Activated B cell treated with CpG ODN at 0.5 μM for 24 hours (primary cell): Measurements from ENCODE around the gene PLEK2. TPM values are rescaled to one million over a fixed set of nuclear protein-coding genes. Genes with fewer than 3 reads are reported as not detected.

Source experiments
- ATAC-seq: fragments of 200-7000 bp; cut with Tn5 transposase; one replicate; pipeline ENCODE4 v1.10.0; 2021; ENCODE audit warnings: low read depth, mild to moderate bottlenecking, moderate library complexity
- CTCF ChIA-PET: fragments of 350-600 bp; sonication (Branson Sonifier 250); formaldehyde crosslinking; loops from one replicate; lab custom pipeline; 2021; ENCODE audit warnings: antibody characterized with exemption; lab: Charles Lee
- POLR2A ChIA-PET: fragments of 350-600 bp; sonication (Branson Sonifier 250); formaldehyde crosslinking; loops from one replicate; lab custom pipeline; 2021; ENCODE audit warnings: antibody characterized with exemption; lab: Charles Lee
- DNase-seq: peaks from one replicate; pipeline ENCODE4 v3.0.0; 2022
- H3K27ac Mint-ChIP-seq: one replicate; pipeline ENCODE4 v1.8.0; 2020; ENCODE audit warnings: mixed read lengths
- H3K27me3 Mint-ChIP-seq: one replicate; pipeline ENCODE4 v1.8.0; 2021; ENCODE audit warnings: mixed read lengths
- H3K36me3 Mint-ChIP-seq: one replicate; pipeline ENCODE4 v1.8.0; 2021; ENCODE audit warnings: low read depth, mixed read lengths
- H3K4me1 Mint-ChIP-seq: one replicate; pipeline ENCODE4 v1.8.0; 2021; ENCODE audit warnings: mixed read lengths
- H3K4me3 Mint-ChIP-seq: one replicate; pipeline ENCODE4 v1.8.0; 2020; ENCODE audit warnings: mild to moderate bottlenecking, mixed read lengths
- H3K9me3 Mint-ChIP-seq: one replicate; pipeline ENCODE4 v1.8.0; 2020; ENCODE audit warnings: mixed read lengths
- intact Hi-C: fragments of 100-400 bp; cut with micrococcal nuclease; formaldehyde crosslinking; loops from one replicate; pipeline ENCODE4 v1.15.1; 2024
- total RNA-seq: library from RNA; stranded (reverse); gene quantifications from 2 replicates; pipeline ENCODE4 v1.2.3, GENCODE V29; 2022
- TF ChIP-seq, protein P1 (sequence below): fragments of 200-600 bp; IDR thresholded peaks from one replicate; pipeline ENCODE4 v1.8.0; 2022; ENCODE audit warnings: antibody characterized with exemption, mild to moderate bottlenecking

The PLEK2 gene
- total RNA-seq, 1 donor from 2014 or later = not detected

DNA sequence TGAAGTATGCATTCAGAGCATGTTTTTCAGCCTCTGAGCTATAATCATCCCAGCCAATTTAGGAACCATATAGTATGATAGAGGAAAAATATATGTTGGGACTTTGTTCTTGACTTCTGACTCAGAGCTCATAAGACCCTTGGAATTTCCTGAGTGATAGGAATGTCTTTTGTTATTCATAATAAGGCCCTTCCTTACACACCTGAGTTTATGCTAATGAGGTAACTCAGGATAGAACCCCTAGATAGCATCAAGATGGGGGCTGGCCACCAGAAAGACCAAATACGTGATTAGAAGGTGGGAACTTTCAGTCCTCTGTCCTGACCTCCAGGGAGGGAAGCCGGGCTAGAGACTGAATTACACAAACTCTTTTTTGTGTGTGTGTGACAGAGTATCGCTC lies 32.4 kb upstream of the PLEK2 start:
- no peak for DNase-seq
- intact Hi-C loops = no loop called here
- no peaks in the 10 kb centered on the region for H3K4me1 Mint-ChIP-seq
- H3K27me3 Mint-ChIP-seq = peaks cover 3% of the 10 kb centered on the region
- CTCF ChIA-PET = interaction anchor here (0.8 kb wide), 1 partner anchor 127 kb away, joined by 3 read pairs; no protein-coding TSS in a partner anchor
- no peak for ATAC-seq
- H3K27ac Mint-ChIP-seq = no peak overlapping the region
- TF ChIP-seq, protein P1, sequence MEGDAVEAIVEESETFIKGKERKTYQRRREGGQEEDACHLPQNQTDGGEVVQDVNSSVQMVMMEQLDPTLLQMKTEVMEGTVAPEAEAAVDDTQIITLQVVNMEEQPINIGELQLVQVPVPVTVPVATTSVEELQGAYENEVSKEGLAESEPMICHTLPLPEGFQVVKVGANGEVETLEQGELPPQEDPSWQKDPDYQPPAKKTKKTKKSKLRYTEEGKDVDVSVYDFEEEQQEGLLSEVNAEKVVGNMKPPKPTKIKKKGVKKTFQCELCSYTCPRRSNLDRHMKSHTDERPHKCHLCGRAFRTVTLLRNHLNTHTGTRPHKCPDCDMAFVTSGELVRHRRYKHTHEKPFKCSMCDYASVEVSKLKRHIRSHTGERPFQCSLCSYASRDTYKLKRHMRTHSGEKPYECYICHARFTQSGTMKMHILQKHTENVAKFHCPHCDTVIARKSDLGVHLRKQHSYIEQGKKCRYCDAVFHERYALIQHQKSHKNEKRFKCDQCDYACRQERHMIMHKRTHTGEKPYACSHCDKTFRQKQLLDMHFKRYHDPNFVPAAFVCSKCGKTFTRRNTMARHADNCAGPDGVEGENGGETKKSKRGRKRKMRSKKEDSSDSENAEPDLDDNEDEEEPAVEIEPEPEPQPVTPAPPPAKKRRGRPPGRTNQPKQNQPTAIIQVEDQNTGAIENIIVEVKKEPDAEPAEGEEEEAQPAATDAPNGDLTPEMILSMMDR = no peak
- H3K9me3 Mint-ChIP-seq = no peaks in the 10 kb centered on the region
- H3K4me3 Mint-ChIP-seq = no peak overlapping the region
- H3K36me3 Mint-ChIP-seq = no peaks in the 10 kb centered on the region
- POLR2A ChIA-PET = no interaction called here

DNA sequence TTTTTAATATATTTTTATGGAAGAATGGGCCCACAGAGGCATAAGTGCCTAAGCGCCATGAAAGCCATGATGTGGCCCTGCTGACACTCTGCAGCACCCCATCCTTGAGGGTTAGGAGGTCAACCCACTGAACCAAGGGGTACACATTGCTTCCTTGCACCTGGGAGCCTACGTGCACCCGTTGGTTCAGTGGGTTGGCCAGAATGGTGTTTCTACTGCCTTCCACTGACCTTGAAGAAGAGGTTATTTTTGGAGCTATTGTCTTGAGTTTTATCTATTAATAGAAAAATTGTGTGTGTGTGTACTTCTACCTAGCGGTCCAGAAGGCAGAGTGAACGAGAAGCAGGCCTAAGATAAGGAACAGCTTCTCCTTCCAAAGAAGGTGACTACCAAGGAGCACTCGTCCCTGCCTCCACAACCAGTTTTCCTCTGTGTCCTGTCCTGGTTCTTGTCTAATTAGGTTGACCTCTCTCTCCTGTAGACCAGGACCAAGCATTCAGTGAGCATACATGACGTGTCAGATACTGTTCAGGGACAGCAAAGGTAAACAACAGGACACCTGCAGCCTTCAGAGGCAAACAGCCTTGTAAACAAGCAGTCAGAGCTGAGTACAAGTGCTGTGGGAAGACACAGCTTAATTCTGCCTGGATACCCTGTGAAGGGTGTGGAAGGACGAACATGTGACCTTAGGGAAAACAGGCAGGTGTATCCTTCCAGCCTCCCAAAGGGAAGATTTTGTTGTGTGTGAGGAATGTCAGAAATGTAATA lies 30.4 kb upstream of the PLEK2 start:
- TF ChIP-seq, protein P1 = no peak
- no peaks in the 10 kb centered on the region for H3K9me3 Mint-ChIP-seq
- no peaks in the 10 kb centered on the region for H3K4me1 Mint-ChIP-seq
- H3K27me3 Mint-ChIP-seq = peaks cover 6% of the 10 kb centered on the region
- no peaks in the 10 kb centered on the region for H3K36me3 Mint-ChIP-seq
- no peak overlapping the region for H3K27ac Mint-ChIP-seq
- CTCF ChIA-PET = interaction anchor here (1.4 to 3.3 kb wide), 2 partner anchors 15 to 129 kb away, joined by 5 to 9 read pairs; no protein-coding TSS in a partner anchor
- DNase-seq = no peak
- intact Hi-C loops = no loop called here
- no peak for ATAC-seq
- no peak overlapping the region for H3K4me3 Mint-ChIP-seq
- POLR2A ChIA-PET = no interaction called here

DNA sequence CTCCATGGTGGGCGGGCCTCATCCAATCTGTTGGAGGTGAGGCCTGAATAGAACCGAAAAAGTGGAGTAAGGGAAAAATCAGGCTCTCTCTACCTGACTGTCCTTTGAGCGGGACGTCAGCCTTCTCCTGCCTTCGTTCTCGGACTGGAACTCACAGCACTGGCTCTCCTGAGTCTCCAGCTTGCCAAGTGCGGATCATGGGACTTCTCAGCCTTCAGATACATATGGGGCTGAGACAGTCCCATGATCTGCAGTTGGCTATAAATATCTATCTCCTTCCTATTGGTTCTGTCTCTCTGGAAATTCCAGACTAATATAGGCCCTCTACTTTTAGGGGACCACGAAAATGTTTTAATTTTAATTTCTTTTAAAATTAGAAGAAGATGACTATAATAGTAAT lies 29.7 kb upstream of the PLEK2 start:
- TF ChIP-seq, protein P1 = no peak
- H3K9me3 Mint-ChIP-seq = no peaks in the 10 kb centered on the region
- H3K27me3 Mint-ChIP-seq = peaks cover 10% of the 10 kb centered on the region
- no peak for DNase-seq
- H3K4me1 Mint-ChIP-seq = no peaks in the 10 kb centered on the region
- intact Hi-C loops = no loop called here
- no peak overlapping the region for H3K27ac Mint-ChIP-seq
- H3K4me3 Mint-ChIP-seq = no peak overlapping the region
- ChIA-PET CTCF (interaction anchor here (1.4 to 3.3 kb wide), 2 partner anchors 14 to 129 kb away, joined by 5 to 9 read pairs; no protein-coding TSS in a partner anchor), POLR2A (no interaction called here)
- H3K36me3 Mint-ChIP-seq = no peaks in the 10 kb centered on the region
- no peak for ATAC-seq

DNA sequence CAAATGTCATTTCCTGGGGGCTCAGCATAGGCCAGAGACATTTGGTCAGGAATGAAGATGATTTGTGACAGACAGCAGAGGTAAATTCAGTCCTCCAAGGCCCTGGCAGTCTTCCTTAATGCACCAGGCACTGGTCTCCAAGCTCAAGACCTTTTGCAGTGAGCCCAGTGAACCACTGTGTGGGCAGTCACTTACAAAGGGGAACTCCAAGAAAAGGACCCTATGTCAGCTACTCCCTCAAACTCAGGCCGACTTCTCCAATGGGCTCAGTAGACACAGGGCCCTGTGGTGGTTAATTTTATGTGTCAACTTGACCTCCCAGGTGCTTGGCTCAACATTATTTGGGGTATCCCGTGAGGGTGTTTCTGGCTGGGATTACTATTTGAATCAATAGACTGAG lies 29.3 kb upstream of the PLEK2 start:
- Mint-ChIP-seq H3K27ac (no peak overlapping the region), H3K9me3 (no peaks in the 10 kb centered on the region), H3K4me1 (no peaks in the 10 kb centered on the region), H3K27me3 (peaks cover 10% of the 10 kb centered on the region), H3K4me3 (no peak overlapping the region), H3K36me3 (no peaks in the 10 kb centered on the region)
- DNase-seq (no peak), ATAC-seq (no peak)
- intact Hi-C loops = no loop called here
- ChIA-PET POLR2A (no interaction called here), CTCF (interaction anchor here (1.4 to 3.3 kb wide), 2 partner anchors 14 to 130 kb away, joined by 5 to 9 read pairs; no protein-coding TSS in a partner anchor)
- TF ChIP-seq, protein P1 = no peak

DNA sequence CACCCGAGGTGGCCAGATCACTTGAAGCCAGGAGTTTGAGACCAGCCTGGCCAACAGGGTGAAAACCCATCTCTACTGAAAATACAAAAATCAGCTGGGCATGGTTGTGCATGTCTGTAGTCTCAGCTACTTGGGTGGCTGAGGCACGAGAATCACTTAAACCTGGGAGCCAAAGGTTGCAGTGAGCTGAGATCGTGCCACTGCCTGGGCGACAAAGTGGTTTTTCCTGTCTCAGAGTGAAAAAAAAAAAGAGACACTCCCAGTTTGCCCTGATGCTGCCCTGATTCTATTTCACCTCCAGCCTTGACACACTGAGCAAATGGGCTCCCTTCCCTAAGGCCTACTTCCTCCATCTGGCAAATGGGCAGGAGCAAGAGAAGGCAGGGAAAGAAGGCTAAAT lies 28.5 kb upstream of the PLEK2 start:
- Mint-ChIP-seq H3K27me3 (peaks cover 10% of the 10 kb centered on the region), H3K4me1 (no peaks in the 10 kb centered on the region), H3K27ac (no peak overlapping the region), H3K4me3 (no peak overlapping the region), H3K36me3 (no peaks in the 10 kb centered on the region), H3K9me3 (no peaks in the 10 kb centered on the region)
- DNase-seq (no peak), ATAC-seq (no peak)
- ChIA-PET POLR2A (no interaction called here), CTCF (interaction anchor here (3.3 kb wide), 1 partner anchor 131 kb away, joined by 9 read pairs; no protein-coding TSS in a partner anchor)
- intact Hi-C loops = no loop called here
- TF ChIP-seq, protein P1 = no peak
